H1 (cell line): ENCODE measurements around the gene ETDB. TPM values are rescaled to one million over a fixed set of nuclear protein-coding genes. Genes with fewer than 3 reads are reported as not detected.
"Not testable (repeated sequence)": the region's sequence is repeated elsewhere in the genome, so short reads cannot be mapped to it uniquely, and the experiment has no call there.

ENCODE experiments used
- CTCF ChIA-PET: fragments of 300-600 bp; sonication (Branson Sonifier 250); formaldehyde crosslinking; loops from one replicate; lab custom pipeline; 2021; ENCODE audit not compliant: partially characterized antibody; lab: Charles Lee
- POLR2A ChIA-PET: fragments of 300-600 bp; sonication (Branson Sonifier 250); formaldehyde crosslinking; loops from one replicate; lab custom pipeline; 2021; ENCODE audit warnings: inconsistent platforms; ENCODE audit not compliant: partially characterized antibody; lab: Charles Lee
- DNase-seq, 2 experiments: peaks; one replicate each; pipeline versions ENCODE4 v3.0.0 to v3.0.0-alpha.2; 2010 to 2022; ENCODE audit warnings: low spot score in 2 of 2, low read depth in 1 of 2, mixed read lengths in 1 of 2
- FAIRE-seq: peaks from 2 replicates; lab custom pipeline; 2011; peaks lifted over from hg19 to GRCh38; lab: Jason Lieb, UNC
- H2AFZ ChIP-seq: 2 replicates; pipeline ENCODE4 v1.8.1; 2012; ENCODE audit warnings: low read length, inconsistent platforms
- H2AK5ac ChIP-seq: 2 replicates; pipeline ENCODE4 v1.6.1; 2013; ENCODE audit warnings: low read depth, low read length
- H2BK120ac ChIP-seq: replicated peaks from 2 replicates; pipeline ENCODE3; 2013; ENCODE audit warnings: low read depth, low read length, inconsistent platforms
- H2BK12ac ChIP-seq: 2 replicates; pipeline ENCODE4 v1.6.1; 2013; ENCODE audit warnings: low read depth, low read length
- H2BK15ac ChIP-seq: 2 replicates; pipeline ENCODE4 v1.6.1; 2013; ENCODE audit warnings: low read length
- H2BK20ac ChIP-seq: 2 replicates; pipeline ENCODE4 v1.6.1; 2013; ENCODE audit warnings: low read length
- H2BK5ac ChIP-seq: 2 replicates; pipeline ENCODE4 v1.6.1; 2013; ENCODE audit warnings: low read depth, low read length
- H3K14ac ChIP-seq: 2 replicates; pipeline ENCODE4 v1.6.1; 2013; ENCODE audit warnings: inconsistent platforms; ENCODE audit not compliant: insufficient read length
- H3K18ac ChIP-seq: 2 replicates; pipeline ENCODE4 v1.6.1; 2013; ENCODE audit warnings: low read length; ENCODE audit errors: extremely low read depth
- H3K23ac ChIP-seq: 2 replicates; pipeline ENCODE4 v1.6.1; 2013; ENCODE audit warnings: inconsistent platforms; ENCODE audit not compliant: insufficient read length
- H3K23me2 ChIP-seq: 2 replicates; pipeline ENCODE4 v1.6.1; 2013; ENCODE audit warnings: low read depth, low read length
- H3K27ac ChIP-seq: 2 replicates; pipeline ENCODE4 v1.6.1; 2011; ENCODE audit warnings: low read depth, low read length, inconsistent platforms
- H3K27me3 ChIP-seq, 4 experiments: replicated peaks in 1 of 4; 1 replicate in 1 of 4; 2 replicates in 3 of 4; pipeline versions ENCODE4 v1.6.1 to v1.8.1; 2011 to 2013; ENCODE audit warnings: low read length in 3 of 4, mild to moderate bottlenecking in 3 of 4, inconsistent platforms in 2 of 4, mixed read lengths in 2 of 4, moderate library complexity in 1 of 4; ENCODE audit not compliant: control insufficient read depth in 3 of 4, insufficient read depth in 3 of 4; ENCODE audit errors: extremely low read depth in 1 of 4
- H3K36me3 ChIP-seq, 4 experiments: 2 replicates each; pipeline versions ENCODE4 v1.6.1 to v1.8.1; 2011 to 2013; ENCODE audit warnings: mild to moderate bottlenecking in 4 of 4, low read length in 3 of 4, moderate library complexity in 2 of 4, control low read depth in 1 of 4, inconsistent platforms in 1 of 4; ENCODE audit not compliant: insufficient read depth in 4 of 4, control insufficient read depth in 2 of 4
- H3K4ac ChIP-seq: replicated peaks from 2 replicates; pipeline ENCODE3; 2013; ENCODE audit warnings: low read length, low read depth, mixed read lengths, inconsistent platforms; ENCODE audit not compliant: insufficient read length
- H3K4me1 ChIP-seq, 4 experiments: replicated peaks in 1 of 4; 1 replicate in 1 of 4; 2 replicates in 3 of 4; pipeline versions ENCODE4 v1.6.1 to v1.8.1; 2011 to 2013; ENCODE audit warnings: low read length in 3 of 4, inconsistent platforms in 2 of 4, mixed read lengths in 1 of 4; ENCODE audit not compliant: insufficient read depth in 4 of 4, control insufficient read depth in 3 of 4
- H3K4me2 ChIP-seq, 2 experiments: 2 replicates each; pipeline versions ENCODE4 v1.6.1 to v1.8.1; 2011 to 2013; ENCODE audit warnings: low read depth in 2 of 2, low read length in 2 of 2, control low read depth in 1 of 2, inconsistent platforms in 1 of 2, mild to moderate bottlenecking in 1 of 2; ENCODE audit not compliant: insufficient read depth in 1 of 2
- H3K4me3 ChIP-seq, 4 experiments: fragments of 200-600, 300-600 bp in 1 of 4; sonication (generic), shearing (Covaris generic), sonication (Bioruptor Twin) in 1 of 4; 2 replicates each; pipeline versions ENCODE4 v1.5.1 to v1.8.1; 2011 to 2016; ENCODE audit warnings: low read length in 4 of 4, low read depth in 3 of 4, control low read depth in 2 of 4, inconsistent platforms in 2 of 4, mild to moderate bottlenecking in 2 of 4, mixed read lengths in 1 of 4, moderate library complexity in 1 of 4; ENCODE audit not compliant: insufficient read depth in 2 of 4; ENCODE audit errors: extremely low read depth in 1 of 4
- H3K56ac ChIP-seq: replicated peaks from 2 replicates; pipeline ENCODE3; 2013; ENCODE audit warnings: low read depth, mild to moderate bottlenecking, mixed read lengths, low read length, inconsistent platforms; ENCODE audit not compliant: insufficient read length
- H3K79me1 ChIP-seq: 2 replicates; pipeline ENCODE4 v1.6.1; 2013; ENCODE audit warnings: low read depth, low read length, control low read depth
- H3K79me2 ChIP-seq, 2 experiments: 2 replicates each; pipeline versions ENCODE4 v1.6.1 to v1.8.1; 2012 to 2013; ENCODE audit warnings: low read length in 2 of 2, mild to moderate bottlenecking in 2 of 2, inconsistent platforms in 1 of 2; ENCODE audit not compliant: insufficient read depth in 2 of 2, control insufficient read depth in 1 of 2
- H3K9ac ChIP-seq, 4 experiments: replicated peaks in 1 of 4; 1 replicate in 1 of 4; 2 replicates in 3 of 4; pipeline versions ENCODE4 v1.6.1 to v1.8.1; 2011 to 2013; ENCODE audit warnings: low read depth in 3 of 4, low read length in 3 of 4, control low read depth in 2 of 4, mild to moderate bottlenecking in 2 of 4, moderate library complexity in 2 of 4, inconsistent platforms in 1 of 4; ENCODE audit errors: extremely low read depth in 1 of 4
- H3K9me3 ChIP-seq, 2 experiments: 2 replicates each; pipeline versions ENCODE4 v1.6.1 to v1.8.1; 2012 to 2013; ENCODE audit warnings: mild to moderate bottlenecking in 2 of 2, moderate library complexity in 2 of 2, control low read depth in 1 of 2, inconsistent platforms in 1 of 2, low read depth in 1 of 2, low read length in 1 of 2, mixed read lengths in 1 of 2; ENCODE audit not compliant: insufficient read depth in 2 of 2
- H4K20me1 ChIP-seq, 2 experiments: replicated peaks in 1 of 2; 2 replicates each; pipeline versions ENCODE3 to v1.8.1; 2011 to 2013; ENCODE audit warnings: inconsistent platforms in 2 of 2, low read length in 2 of 2, mild to moderate bottlenecking in 1 of 2; ENCODE audit not compliant: insufficient read depth in 2 of 2, control insufficient read depth in 1 of 2
- H4K5ac ChIP-seq: 2 replicates; pipeline ENCODE4 v1.6.1; 2013; ENCODE audit warnings: low read length, low read depth, mixed read lengths, inconsistent platforms; ENCODE audit not compliant: insufficient read length
- H4K8ac ChIP-seq: 2 replicates; pipeline ENCODE4 v1.8.0; 2013; ENCODE audit warnings: mild to moderate bottlenecking, moderate library complexity, low read length, inconsistent platforms; ENCODE audit not compliant: insufficient read depth; ENCODE audit errors: extremely low read depth
- H4K91ac ChIP-seq: replicated peaks from 2 replicates; pipeline ENCODE3; 2013; ENCODE audit warnings: low read length, mixed read lengths, inconsistent platforms; ENCODE audit not compliant: insufficient read length
- WGBS, 2 experiments: shearing (Covaris generic) in 1 of 2; methylation state at CpG; one replicate each; pipeline versions ENCODE4 v1.1.6 to v1.1.7; 2013 to 2015; ENCODE audit warnings: low lambda C conversion rate in 2 of 2, mixed read lengths in 2 of 2, inconsistent platforms in 1 of 2, low coverage in 1 of 2, missing lambda C conversion rate in 1 of 2; ENCODE audit not compliant: insufficient replicate concordance in 2 of 2, insufficient coverage in 1 of 2, insufficient read length in 1 of 2; ENCODE audit errors: extremely low coverage in 1 of 2, missing lambda C conversion rate in 1 of 2; 5-methylcytosine and 5-hydroxymethylcytosine counted together
- polyA plus RNA-seq, 7 experiments: library from polyadenylated mRNA; depleted of rRNA in 3 of 7; stranded (reverse) in 5 of 7; unstranded in 2 of 7; fragments of >200 nt in 5 of 7; fragments of 200-250 nt in 2 of 7; gene quantifications; 1 replicate in 5 of 7; 2 replicates in 1 of 7; 4 replicates in 1 of 7; pipeline versions ENCODE4 v1.2.1 to v1.2.3, GENCODE V29; 2011 to 2013; ENCODE audit warnings: missing spikeins in 2 of 7, mixed read lengths in 2 of 7
- total RNA-seq: library from RNA; stranded (reverse); fragmentation: NEBNext Ultra II Directional; extraction: Animal tissue kit (Norgen Biotek cat#: 25700); gene quantifications from 2 replicates; pipeline ENCODE4 v1.2.1, GENCODE V29; 2021

ETDB gene
- total and polyA plus RNA-seq, 2 of the 8 experiments (the other 6 are each of a cell fraction or from before 2014, with no cell fraction given): not detected

DNA sequence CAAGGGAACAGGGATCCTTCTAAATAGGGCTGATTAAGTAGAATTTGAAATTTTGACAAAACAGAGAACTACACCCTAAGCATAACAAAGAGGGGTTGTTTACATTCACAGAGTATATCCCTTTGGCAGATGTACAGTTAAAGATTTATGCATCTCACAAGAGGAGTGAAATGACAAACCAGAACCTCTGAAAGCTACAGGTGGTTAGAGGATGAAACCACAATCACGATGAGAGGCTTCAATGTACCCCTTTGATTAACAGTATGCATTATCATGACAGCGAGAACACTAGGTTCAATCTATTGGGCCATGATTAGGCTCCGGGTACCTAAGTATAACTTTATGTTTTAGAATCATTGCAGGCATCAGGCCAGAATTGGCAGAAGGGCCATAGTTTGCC, 34.4 kb upstream of the ETDB start:
- H2BK5ac ChIP-seq, H2BK15ac ChIP-seq, H2AFZ ChIP-seq, H3K23me2 ChIP-seq, H3K23ac ChIP-seq, H2BK12ac ChIP-seq, DNase-seq, H2BK20ac ChIP-seq, FAIRE-seq, H3K79me1 ChIP-seq, H3K4ac ChIP-seq, H2BK120ac ChIP-seq, H3K9me3 ChIP-seq, H3K4me1 ChIP-seq, H4K8ac ChIP-seq, POLR2A ChIA-PET, H3K4me3 ChIP-seq, H3K27me3 ChIP-seq, H3K9ac ChIP-seq, H3K27ac ChIP-seq, H3K56ac ChIP-seq, H3K4me2 ChIP-seq, H3K18ac ChIP-seq, H3K79me2 ChIP-seq, H3K14ac ChIP-seq, H3K36me3 ChIP-seq, H2AK5ac ChIP-seq, CTCF ChIA-PET, H4K20me1 ChIP-seq, H4K91ac ChIP-seq, H4K5ac ChIP-seq: not testable (repeated sequence)
- WGBS, 2 experiments: no CpG with 5 or more reads among the region's 3 CpGs

DNA sequence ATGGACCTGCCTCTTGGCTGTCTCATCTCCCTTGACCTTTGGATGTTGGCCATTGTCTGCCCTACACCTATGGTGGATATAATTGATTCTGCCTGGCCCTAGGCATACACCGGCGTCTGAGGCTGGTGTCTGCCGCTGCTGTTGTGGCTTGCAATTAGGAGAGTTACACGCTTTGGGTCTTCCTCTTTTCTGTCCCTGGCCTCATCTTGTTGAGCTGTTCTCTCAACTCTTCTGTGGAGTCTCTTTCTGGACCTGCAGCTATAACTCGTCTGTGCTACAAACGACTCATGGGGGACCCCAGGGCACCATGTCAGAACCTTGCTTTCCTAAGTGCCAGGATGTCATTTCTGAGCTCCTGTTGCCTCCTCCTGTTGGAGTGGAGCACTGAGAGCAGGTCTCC, 5.8 kb upstream of the ETDB start:
- H3K4me2 ChIP-seq, H2AK5ac ChIP-seq, H4K91ac ChIP-seq, H3K9me3 ChIP-seq, H3K23me2 ChIP-seq, H2BK15ac ChIP-seq, H3K79me2 ChIP-seq, H3K9ac ChIP-seq, H2BK5ac ChIP-seq, H3K14ac ChIP-seq, POLR2A ChIA-PET, H3K18ac ChIP-seq, H4K8ac ChIP-seq, H2AFZ ChIP-seq, H3K4me1 ChIP-seq, H3K4ac ChIP-seq, H3K79me1 ChIP-seq, DNase-seq, H3K23ac ChIP-seq, H2BK20ac ChIP-seq, H2BK120ac ChIP-seq, H3K27ac ChIP-seq, H3K56ac ChIP-seq, H3K36me3 ChIP-seq, H2BK12ac ChIP-seq, H3K4me3 ChIP-seq, CTCF ChIA-PET, H3K27me3 ChIP-seq, H4K5ac ChIP-seq, H4K20me1 ChIP-seq: not testable (repeated sequence)
- no CpG with 5 or more reads among the region's 6 CpGs for WGBS, 2 experiments
- peak; percentile 52 for FAIRE-seq
